NB4 (cell line): ENCODE data around the gene NRXN3.

Experiments used
- DNase-seq: peaks from one replicate; pipeline ENCODE4 v3.0.0; 2010; ENCODE audit warnings: low read depth
- H3K4me3 ChIP-seq: one replicate; pipeline ENCODE4 v1.5.1; 2011; ENCODE audit warnings: mild to moderate bottlenecking, low read depth, low read length, moderate library complexity
- MYC ChIP-seq: IDR thresholded peaks from 2 replicates; pipeline ENCODE4 v1.6.1; 2011; ENCODE audit warnings: low read depth, low read length
- POLR2A ChIP-seq: IDR thresholded peaks from 2 replicates; pipeline ENCODE4 v1.6.1; 2011; ENCODE audit warnings: mild to moderate bottlenecking; ENCODE audit not compliant: insufficient read length; ENCODE audit errors: extremely low read depth
- TF ChIP-seq, protein P1 (sequence below): IDR thresholded peaks from 2 replicates; pipeline ENCODE4 v1.6.1; 2011; ENCODE audit warnings: low read depth, low read length
- TF ChIP-seq, protein P2 (sequence below): IDR thresholded peaks from one replicate; pipeline ENCODE4 v1.5.1; 2012; ENCODE audit warnings: low read depth, low read length

NRXN3 gene

GRCh38 chr14:79834868-79835267 is 1664.7 kb downstream of the NRXN3 start:
- no peak overlapping the region for H3K4me3 ChIP-seq
- TF ChIP-seq, protein P1, sequence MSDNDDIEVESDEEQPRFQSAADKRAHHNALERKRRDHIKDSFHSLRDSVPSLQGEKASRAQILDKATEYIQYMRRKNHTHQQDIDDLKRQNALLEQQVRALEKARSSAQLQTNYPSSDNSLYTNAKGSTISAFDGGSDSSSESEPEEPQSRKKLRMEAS, result no peak
- TF ChIP-seq, protein P2, sequence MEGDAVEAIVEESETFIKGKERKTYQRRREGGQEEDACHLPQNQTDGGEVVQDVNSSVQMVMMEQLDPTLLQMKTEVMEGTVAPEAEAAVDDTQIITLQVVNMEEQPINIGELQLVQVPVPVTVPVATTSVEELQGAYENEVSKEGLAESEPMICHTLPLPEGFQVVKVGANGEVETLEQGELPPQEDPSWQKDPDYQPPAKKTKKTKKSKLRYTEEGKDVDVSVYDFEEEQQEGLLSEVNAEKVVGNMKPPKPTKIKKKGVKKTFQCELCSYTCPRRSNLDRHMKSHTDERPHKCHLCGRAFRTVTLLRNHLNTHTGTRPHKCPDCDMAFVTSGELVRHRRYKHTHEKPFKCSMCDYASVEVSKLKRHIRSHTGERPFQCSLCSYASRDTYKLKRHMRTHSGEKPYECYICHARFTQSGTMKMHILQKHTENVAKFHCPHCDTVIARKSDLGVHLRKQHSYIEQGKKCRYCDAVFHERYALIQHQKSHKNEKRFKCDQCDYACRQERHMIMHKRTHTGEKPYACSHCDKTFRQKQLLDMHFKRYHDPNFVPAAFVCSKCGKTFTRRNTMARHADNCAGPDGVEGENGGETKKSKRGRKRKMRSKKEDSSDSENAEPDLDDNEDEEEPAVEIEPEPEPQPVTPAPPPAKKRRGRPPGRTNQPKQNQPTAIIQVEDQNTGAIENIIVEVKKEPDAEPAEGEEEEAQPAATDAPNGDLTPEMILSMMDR, result no peak
- TF ChIP-seq MYC (no peak), POLR2A (no peak)
- no peak for DNase-seq

- H3K4me3 ChIP-seq, result no peak overlapping the region
- no peak for DNase-seq
- TF ChIP-seq POLR2A (no peak), MYC (no peak)
- TF ChIP-seq, protein P2, result no peak
- TF ChIP-seq, protein P1, result no peak
Measured at GRCh38 chr14:79836577-79836976, 1666.4 kb downstream of the NRXN3 start.

- no peak overlapping the region for H3K4me3 ChIP-seq
- DNase-seq, result no peak
- TF ChIP-seq, protein P1, result no peak
- TF ChIP-seq, protein P2, result no peak
Measured at GRCh38 chr14:79837699-79838098, 1667.5 kb downstream of the NRXN3 start.

DNA sequence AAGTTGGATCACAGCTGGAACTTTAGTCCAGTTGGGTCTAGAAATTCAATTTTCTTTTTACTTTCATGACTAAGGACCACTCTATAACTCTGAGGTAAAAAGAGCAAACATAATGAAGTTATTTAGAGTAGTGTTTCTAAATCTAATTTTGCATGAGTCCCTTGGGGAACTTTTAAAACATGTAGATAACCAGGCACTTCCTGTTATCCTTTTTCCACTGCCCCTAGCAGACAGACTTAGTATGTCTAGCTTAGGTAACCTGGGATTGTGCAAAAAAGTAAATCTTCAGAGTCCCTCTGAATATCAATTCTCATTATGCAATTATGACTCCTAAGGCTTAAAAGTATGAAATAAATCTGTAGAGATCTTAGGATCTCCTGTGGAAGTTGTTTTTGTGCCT is 1669.9 kb downstream of the NRXN3 start:
- no peak for DNase-seq
- TF ChIP-seq, protein P1, result no peak
- TF ChIP-seq, protein P2, result no peak
- TF ChIP-seq MYC (no peak), POLR2A (no peak)
- no peak overlapping the region for H3K4me3 ChIP-seq

DNA sequence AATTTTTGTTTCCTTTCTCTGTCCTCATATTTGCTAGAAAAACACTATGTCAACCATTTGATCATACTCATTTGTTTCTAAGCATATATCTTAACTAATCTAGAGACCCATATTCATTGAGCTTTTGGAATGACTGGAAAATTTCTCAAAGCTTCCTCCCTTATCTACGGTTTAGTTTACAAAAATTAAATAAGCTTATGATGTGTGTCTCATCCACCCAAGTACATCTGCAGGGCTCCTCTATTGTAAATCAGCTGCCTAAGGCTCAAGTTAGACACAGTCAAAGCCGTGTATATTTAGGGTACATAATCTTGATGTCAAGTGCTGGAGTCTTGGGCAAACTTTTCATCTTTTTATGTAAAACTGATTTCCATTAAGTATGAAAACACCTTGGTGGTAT is 1670.7 kb downstream of the NRXN3 start:
- TF ChIP-seq MYC (no peak), POLR2A (no peak)
- TF ChIP-seq, protein P2, result no peak
- TF ChIP-seq, protein P1, result no peak
- no peak for DNase-seq
- no peak overlapping the region for H3K4me3 ChIP-seq

GRCh38 chr14:79841433-79841832 is 1671.3 kb downstream of the NRXN3 start:
- H3K4me3 ChIP-seq, result no peak overlapping the region
- no peak for DNase-seq
- no peak for TF ChIP-seq MYC
- TF ChIP-seq, protein P1, result no peak
- TF ChIP-seq, protein P2, result no peak
